Kidney capillary endothelial cell (primary cell): ENCODE measurements around the gene USO1.
"Not testable (repeated sequence)": the region's sequence is repeated elsewhere in the genome, so short reads cannot be mapped to it uniquely, and the experiment has no call there.

Source experiments
- DNase-seq: peaks from one replicate; pipeline ENCODE4 v3.0.0-alpha.2; 2018; ENCODE audit warnings: low spot score

The USO1 gene

DNA sequence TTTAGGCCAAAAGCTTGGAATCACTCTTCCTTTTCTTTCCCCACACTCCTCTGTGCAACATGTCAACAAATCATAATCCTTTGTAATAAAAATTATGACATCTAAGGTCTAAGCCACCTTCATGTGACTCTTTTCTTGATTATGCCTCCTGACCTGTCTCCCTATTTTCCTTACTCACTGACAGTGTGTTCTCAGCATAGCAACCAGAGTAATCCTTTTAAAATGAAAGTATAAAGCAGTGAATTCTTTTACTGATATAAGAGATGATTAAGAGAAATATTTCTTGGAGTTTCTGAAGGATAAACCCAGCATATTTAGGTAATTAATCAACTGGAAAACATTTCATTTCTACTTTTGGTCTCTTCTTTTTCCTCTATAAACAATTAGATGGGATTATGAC lies 44.7 kb downstream of the USO1 start:
- no peak for DNase-seq

DNA sequence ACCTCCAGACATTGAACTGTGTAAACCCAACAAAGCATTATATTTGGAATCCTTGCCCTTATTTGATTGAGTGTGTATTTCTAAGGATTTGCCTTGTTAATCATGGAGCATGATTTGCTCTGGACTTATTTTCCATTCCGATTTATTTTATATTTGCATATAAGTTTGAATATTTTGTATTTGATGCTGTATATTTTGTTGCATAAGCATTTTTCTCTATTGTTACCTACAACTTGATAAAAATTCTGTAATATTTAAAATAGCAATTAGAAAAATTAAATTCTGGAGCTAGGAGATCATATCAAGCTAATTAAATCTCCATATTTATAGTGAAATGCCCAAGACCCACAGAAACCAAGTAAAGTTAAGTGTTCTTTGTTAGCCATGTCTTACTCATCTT lies 47.2 kb downstream of the USO1 start:
- no peak for DNase-seq

GRCh38 chr4:75777589-75777988 lies 53.2 kb downstream of the USO1 start:
- no peak for DNase-seq

- DNase-seq, result no peak
These were observed 54.9 kb downstream of the USO1 start for GRCh38 chr4:75779105-75779757.

- no peak for DNase-seq
These were observed 56.9 kb downstream of the USO1 start for GRCh38 chr4:75781305-75781704.

- no peak for DNase-seq
These were observed 62.1 kb downstream of the USO1 start for GRCh38 chr4:75786526-75786925.

DNA sequence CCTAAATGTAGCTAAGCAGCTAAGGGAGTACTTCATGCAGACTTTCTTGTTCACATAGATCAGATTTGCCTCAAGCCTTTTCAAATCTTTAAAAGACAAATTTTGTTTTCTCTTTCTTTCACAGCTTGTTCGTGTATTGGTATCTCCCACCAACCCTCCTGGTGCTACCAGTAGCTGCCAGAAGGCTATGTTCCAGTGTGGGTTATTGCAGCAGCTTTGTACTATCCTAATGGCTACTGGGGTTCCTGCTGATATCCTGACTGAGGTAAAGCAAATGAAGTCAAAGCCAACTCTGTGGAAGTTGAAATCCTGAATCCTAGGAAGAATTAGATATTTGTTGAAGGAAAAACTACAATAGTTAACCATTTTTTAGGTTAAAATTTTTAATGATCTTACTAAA lies 62.6 kb downstream of the USO1 start:
- no peak for DNase-seq

DNA sequence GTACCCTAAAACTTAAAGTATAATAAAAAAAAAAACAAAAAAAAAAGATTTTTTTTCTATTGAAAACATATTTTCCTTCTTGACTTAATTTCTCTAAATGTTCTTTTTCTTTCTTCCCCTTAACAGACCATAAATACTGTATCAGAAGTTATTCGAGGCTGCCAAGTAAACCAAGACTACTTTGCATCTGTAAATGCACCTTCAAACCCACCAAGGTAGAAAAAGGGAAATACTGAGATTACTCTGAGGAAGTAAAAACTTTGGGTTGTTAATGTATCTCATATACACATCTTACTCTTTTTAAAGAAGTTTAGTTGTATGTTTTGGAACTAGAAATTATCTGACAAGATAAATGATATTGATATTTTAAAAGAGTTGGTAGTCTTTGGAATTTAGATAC lies 65.6 kb downstream of the USO1 start:
- DNase-seq, result no peak

DNA sequence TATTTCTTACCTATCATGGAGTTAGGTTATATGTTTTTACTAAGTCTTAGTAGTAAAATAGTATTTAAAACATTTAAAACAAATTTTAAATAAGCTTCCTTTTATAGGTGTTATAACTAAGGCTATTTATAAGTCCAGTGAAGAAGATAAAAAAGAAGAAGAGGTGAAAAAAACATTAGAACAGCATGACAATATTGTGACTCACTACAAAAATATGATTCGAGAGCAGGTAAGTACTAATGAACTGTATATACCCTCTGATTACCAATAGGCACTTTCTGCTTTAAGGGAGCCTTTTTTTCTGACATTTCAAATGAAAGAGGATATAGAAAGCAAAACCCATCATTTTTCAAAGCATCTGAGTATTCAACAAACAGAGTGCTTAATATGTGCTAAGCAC lies 76.6 kb downstream of the USO1 start:
- DNase-seq, result no peak

DNA sequence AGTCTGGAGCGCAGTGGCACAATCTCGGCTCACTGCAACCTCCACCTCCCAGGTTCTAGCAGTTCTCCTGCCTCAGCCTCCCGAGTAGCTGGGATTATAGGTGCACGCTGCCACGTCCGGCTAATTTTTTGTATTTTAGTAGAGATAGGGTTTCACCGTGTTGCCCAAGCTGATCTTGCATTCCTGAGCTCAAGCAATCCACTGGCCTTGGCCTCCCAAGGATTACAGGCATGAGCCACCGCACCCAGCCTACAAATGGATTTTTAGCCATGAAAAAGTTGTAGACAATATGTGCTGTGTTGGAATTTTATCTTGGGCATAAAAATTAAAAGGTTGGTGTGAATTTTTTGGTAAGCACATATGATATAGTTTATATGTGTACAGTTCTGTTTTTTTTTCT lies 81.7 kb downstream of the USO1 start:
- DNase-seq, result not testable (repeated sequence)

DNA sequence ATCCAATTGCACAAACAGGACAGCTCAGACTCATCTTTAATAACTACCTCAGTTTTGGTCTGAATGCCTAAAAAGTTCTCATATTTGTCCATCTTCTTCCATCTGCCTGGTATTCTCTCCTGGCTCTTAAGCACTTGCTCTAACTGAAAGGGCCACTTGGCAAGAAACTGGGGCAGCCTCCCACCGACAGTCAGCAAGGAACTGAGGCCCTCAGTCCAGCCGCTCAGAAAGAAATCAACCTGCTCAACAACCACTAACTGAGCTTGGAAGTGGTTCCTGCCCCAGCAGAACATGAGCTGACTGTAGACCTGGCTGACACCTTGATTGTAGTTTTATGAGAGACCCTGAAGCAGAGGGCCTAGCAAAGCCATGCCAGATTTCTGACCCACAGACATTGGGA lies 93.5 kb downstream of the USO1 start:
- no peak for DNase-seq

DNA sequence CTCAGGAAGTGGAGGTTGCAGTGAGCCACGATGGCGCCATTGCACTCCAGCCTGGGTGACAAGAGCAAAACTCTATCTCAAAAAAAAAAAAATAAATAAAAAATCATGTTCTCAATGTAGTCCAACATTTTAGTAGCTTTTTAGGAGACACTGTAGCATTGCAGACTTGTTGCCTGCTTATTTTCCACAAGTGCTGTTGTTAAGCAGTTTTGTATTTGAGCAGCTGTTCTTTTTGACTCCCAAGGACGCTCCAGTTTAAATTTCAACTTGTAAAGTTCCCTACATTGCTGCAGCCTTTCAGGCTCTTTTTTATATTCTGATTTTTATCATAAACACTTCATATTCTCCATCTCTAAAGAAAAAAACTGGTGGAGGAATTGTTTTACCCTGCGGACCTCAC lies 94.7 kb downstream of the USO1 start:
- no peak for DNase-seq

- no peak for DNase-seq
These were observed 95.8 kb downstream of the USO1 start for GRCh38 chr4:75820197-75820596.

DNA sequence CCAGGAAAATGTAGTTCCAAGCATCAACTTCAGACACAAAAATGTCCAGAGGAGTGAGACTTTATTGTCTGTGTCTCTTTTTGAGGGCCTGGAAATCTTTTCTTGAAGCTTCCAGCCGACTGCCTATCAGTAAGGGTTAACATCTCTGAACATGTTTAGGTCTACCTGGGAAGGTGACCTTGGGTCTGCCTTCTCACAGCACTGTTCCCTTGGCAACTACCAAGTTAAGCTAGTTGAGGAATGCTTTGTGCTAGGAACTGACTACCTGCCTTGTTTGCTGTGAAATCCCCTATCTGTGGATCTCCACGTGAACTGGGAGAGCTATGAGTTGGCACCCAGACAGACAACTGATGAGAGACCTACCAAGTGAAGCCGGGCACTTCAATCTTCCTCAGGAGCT lies 96.3 kb downstream of the USO1 start:
- no peak for DNase-seq

DNA sequence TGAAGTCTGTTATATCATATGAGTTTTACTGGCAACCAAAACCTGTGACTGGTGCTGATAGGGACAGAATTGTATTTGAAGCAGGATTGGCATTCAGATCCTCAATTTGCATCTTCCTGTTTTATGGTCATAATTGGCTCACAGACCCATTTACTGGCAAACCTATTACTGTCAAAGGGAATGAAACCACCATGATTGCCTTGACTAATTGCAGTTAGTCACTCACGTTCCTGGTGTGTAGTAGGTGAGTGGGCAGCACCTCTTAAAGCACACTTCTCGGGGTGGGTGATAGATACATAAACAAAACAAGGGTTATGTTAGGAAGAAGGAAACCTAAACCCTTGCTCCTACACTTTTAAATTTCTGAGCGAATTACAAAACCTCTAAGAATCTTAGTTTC lies 96.8 kb downstream of the USO1 start:
- no peak for DNase-seq

- no peak for DNase-seq
These were observed 97.6 kb downstream of the USO1 start for GRCh38 chr4:75821966-75822365.

DNA sequence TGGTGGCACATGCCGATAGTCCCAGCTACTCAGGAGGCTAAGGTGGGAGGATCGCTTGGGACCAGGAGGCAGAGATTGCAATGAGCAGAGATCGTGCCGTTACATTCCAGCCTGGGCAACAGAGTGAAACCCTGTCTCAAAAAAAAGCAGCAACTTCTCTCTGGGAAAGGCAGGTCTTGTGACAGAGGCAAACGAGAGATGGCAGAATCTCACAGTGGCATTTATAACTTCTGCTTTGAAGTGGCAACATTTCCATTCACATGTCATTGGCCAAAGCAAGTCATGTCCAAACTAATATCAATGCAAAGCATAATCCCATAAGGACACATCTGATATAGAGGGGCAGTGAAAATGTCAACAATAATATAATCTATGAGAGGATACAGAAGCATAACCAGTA lies 98.0 kb downstream of the USO1 start:
- no peak for DNase-seq

DNA sequence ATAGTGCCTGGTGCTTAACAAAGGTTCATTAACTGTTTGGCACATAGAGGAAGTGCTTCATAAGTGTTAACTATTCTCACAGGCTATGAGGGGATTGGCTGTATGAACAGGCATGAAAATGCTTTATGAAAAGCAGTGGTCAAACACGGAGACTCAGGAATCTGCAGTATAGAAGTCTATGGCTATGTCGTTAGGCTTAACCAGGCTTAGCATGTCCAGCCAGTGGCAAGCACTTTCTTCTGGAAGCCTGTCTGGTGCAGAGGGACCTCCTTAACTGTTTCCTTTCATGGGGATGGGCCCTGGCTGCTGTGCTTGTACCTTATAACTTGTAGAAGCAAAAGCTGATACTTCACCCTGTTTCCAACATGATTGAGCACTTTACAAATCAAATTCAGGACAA lies 99.4 kb downstream of the USO1 start:
- no peak for DNase-seq

- no peak for DNase-seq
These were observed 106.5 kb downstream of the USO1 start for GRCh38 chr4:75830906-75831305.

GRCh38 chr4:75831856-75832405 lies 107.6 kb downstream of the USO1 start:
- no peak for DNase-seq

GRCh38 chr4:75834095-75834771 lies 109.9 kb downstream of the USO1 start:
- DNase-seq, result no peak

DNA sequence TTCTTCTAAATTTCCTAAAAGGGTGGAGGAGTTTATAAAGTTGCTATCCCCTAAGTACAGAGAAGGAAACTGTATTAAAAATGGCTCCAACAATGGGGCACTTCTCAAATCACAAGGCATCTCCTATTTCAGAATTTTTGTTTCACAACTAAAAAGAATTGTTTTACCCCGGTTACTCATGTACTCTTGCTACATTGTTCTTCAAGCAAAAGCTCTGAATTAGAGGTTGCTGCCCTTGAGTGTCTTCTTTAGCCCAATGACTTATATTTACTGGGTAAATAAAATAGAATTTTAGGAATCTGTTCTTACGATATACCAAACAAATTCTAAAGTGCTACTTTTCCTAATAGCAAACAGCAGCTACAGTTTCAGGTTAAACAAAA lies 110.4 kb downstream of the USO1 start:
- DNase-seq, result no peak

GRCh38 chr4:75841641-75842520 lies 117.5 kb downstream of the USO1 start:
- DNase-seq, result no peak
